CD14-positive monocyte (primary cell): ENCODE data around the gene CCNH. TPM values are rescaled to one million over a fixed set of nuclear protein-coding genes. Genes with fewer than 3 reads are reported as not detected.

ENCODE experiments used
- DNase-seq, 3 donors: peaks; one replicate each; pipeline ENCODE4 v3.0.0-alpha.2; 2011 to 2022
- H2AFZ ChIP-seq: 2 replicates; pipeline ENCODE4 v1.6.0; 2012; ENCODE audit warnings: mild to moderate bottlenecking, low read depth, low read length, inconsistent platforms; ENCODE audit not compliant: insufficient read depth, poor library complexity, severe bottlenecking
- H3K27ac ChIP-seq, 2 donors: 1 replicate in 1 of 2; 2 replicates in 1 of 2; pipeline ENCODE4 v1.5.1; 2012 to 2013; ENCODE audit warnings: low read length in 2 of 2, control low read depth in 1 of 2, inconsistent platforms in 1 of 2, low read depth in 1 of 2, mild to moderate bottlenecking in 1 of 2
- H3K27me3 ChIP-seq, 2 donors: one replicate each; pipeline versions ENCODE4 v1.6.0 to v1.6.1; 2011 to 2013; ENCODE audit warnings: low read length in 2 of 2; ENCODE audit not compliant: control insufficient read depth in 2 of 2, insufficient read depth in 2 of 2
- H3K36me3 ChIP-seq, 2 donors: replicated peaks in 1 of 2; 1 replicate in 1 of 2; 2 replicates in 1 of 2; pipeline versions ENCODE4 v1.5.1 to v1.6.1; 2012 to 2013; ENCODE audit warnings: low read length in 2 of 2, control low read depth in 1 of 2, inconsistent platforms in 1 of 2, mild to moderate bottlenecking in 1 of 2; ENCODE audit not compliant: insufficient read depth in 2 of 2, control insufficient read depth in 1 of 2
- H3K4me1 ChIP-seq, 2 donors: 1 replicate in 1 of 2; 2 replicates in 1 of 2; pipeline versions ENCODE4 v1.5.1 to v1.6.1; 2012 to 2013; ENCODE audit warnings: low read length in 2 of 2, control low read depth in 1 of 2, inconsistent platforms in 1 of 2, mild to moderate bottlenecking in 1 of 2, moderate library complexity in 1 of 2; ENCODE audit not compliant: insufficient read depth in 2 of 2, control insufficient read depth in 1 of 2
- H3K4me2 ChIP-seq: replicated peaks from 2 replicates; pipeline ENCODE3; 2012; ENCODE audit warnings: low read length, moderate library complexity, mild to moderate bottlenecking; ENCODE audit not compliant: poor library complexity, severe bottlenecking; ENCODE audit errors: extremely low read depth
- H3K4me3 ChIP-seq, 3 experiments: fragments of 200-600 bp in 1 of 3; sonication (generic) in 1 of 3; replicated peaks in 1 of 3; 1 replicate in 2 of 3; 2 replicates in 1 of 3; pipeline ENCODE4 v1.5.1; 2011 to 2013; ENCODE audit warnings: low read length in 3 of 3, mild to moderate bottlenecking in 3 of 3, control low read depth in 2 of 3, low read depth in 2 of 3, inconsistent platforms in 1 of 3, moderate library complexity in 1 of 3
- H3K79me2 ChIP-seq: 2 replicates; pipeline ENCODE4 v1.6.0; 2012; ENCODE audit warnings: mild to moderate bottlenecking, control low read depth, inconsistent platforms, low read length, moderate library complexity; ENCODE audit not compliant: insufficient read depth
- H3K9ac ChIP-seq: 2 replicates; pipeline ENCODE4 v1.6.0; 2017; ENCODE audit warnings: low read length, mild to moderate bottlenecking; ENCODE audit not compliant: insufficient read depth, poor library complexity, severe bottlenecking
- H3K9me3 ChIP-seq, 2 donors: replicated peaks in 1 of 2; 1 replicate in 1 of 2; 2 replicates in 1 of 2; pipeline versions ENCODE4 v1.5.1 to v1.6.1; 2012 to 2013; ENCODE audit warnings: low read length in 2 of 2, control low read depth in 1 of 2; ENCODE audit not compliant: control insufficient read depth in 1 of 2, insufficient read depth in 1 of 2
- H4K20me1 ChIP-seq: 2 replicates; pipeline ENCODE4 v1.6.0; 2012; ENCODE audit warnings: mild to moderate bottlenecking, low read length, control low read depth, moderate library complexity; ENCODE audit not compliant: insufficient read depth
- H3K27ac Mint-ChIP-seq, 7 donors: one replicate each; pipeline ENCODE4 v1.8.0; 2020; ENCODE audit warnings: mild to moderate bottlenecking in 7 of 7, mixed read lengths in 7 of 7, moderate library complexity in 6 of 7, inconsistent platforms in 2 of 7
- H3K27me3 Mint-ChIP-seq, 3 donors: one replicate each; pipeline ENCODE4 v1.8.0; 2021 to 2022; ENCODE audit warnings: low read depth in 3 of 3, mild to moderate bottlenecking in 3 of 3, mixed read lengths in 3 of 3, moderate library complexity in 3 of 3, inconsistent platforms in 1 of 3
- H3K36me3 Mint-ChIP-seq, 2 donors: one replicate each; pipeline ENCODE4 v1.8.0; 2020; ENCODE audit warnings: mixed read lengths in 2 of 2, inconsistent platforms in 1 of 2, mild to moderate bottlenecking in 1 of 2
- H3K4me1 Mint-ChIP-seq: one replicate; pipeline ENCODE4 v1.8.0; 2020; ENCODE audit warnings: mild to moderate bottlenecking, mixed read lengths
- H3K4me3 Mint-ChIP-seq, 2 donors: one replicate each; pipeline ENCODE4 v1.8.0; 2020; ENCODE audit warnings: mild to moderate bottlenecking in 2 of 2, mixed read lengths in 2 of 2, moderate library complexity in 1 of 2
- H3K9me3 Mint-ChIP-seq, 7 donors: one replicate each; pipeline ENCODE4 v1.8.0; 2020 to 2022; ENCODE audit warnings: mixed read lengths in 7 of 7, mild to moderate bottlenecking in 6 of 7, moderate library complexity in 6 of 7, inconsistent platforms in 2 of 7
- WGBS: methylation state at CpG from one replicate; pipeline ENCODE4 v1.1.5; 2013; ENCODE audit warnings: missing lambda C conversion rate; ENCODE audit not compliant: insufficient coverage; 5-methylcytosine and 5-hydroxymethylcytosine counted together
- intact Hi-C, 2 donors: fragments of 100-400 bp; cut with micrococcal nuclease; formaldehyde crosslinking; loops; one replicate each; pipeline versions ENCODE4 v1.15.0 to v1.15.1; 2023
- polyA plus RNA-seq, 3 donors: library from polyadenylated mRNA; depleted of rRNA in 1 of 3; unstranded in 2 of 3; stranded (reverse) in 1 of 3; fragments of 300-500 nt in 2 of 3; fragments of >200 nt in 1 of 3; fragmentation: Illumina TruSeq in 2 of 3; gene quantifications; 1 replicate in 2 of 3; 2 replicates in 1 of 3; pipeline ENCODE4 v1.2.3, GENCODE V29; 2012 to 2021
- TF ChIP-seq, protein P1 (sequence below): fragments of 200-600 bp; IDR thresholded peaks from one replicate; pipeline ENCODE4 v1.8.0; 2022; ENCODE audit warnings: antibody characterized with exemption, mild to moderate bottlenecking

CCNH gene
- polyA plus RNA-seq, 3 donors = 60.3 to 64.0 (median 62.1) TPM

GRCh38 chr5:87432460-87432859 lies 19.7 kb upstream of the CCNH start:
- no peaks in the 10 kb centered on the region for H3K4me1 ChIP-seq
- H3K9me3 ChIP-seq = no peaks in the 10 kb centered on the region
- no peaks in the 10 kb centered on the region for H3K27me3 ChIP-seq
- Mint-ChIP-seq H3K27ac (no peak overlapping the region), H3K4me1 (no peaks in the 10 kb centered on the region), H3K36me3 (no peaks in the 10 kb centered on the region), H3K4me3 (no peak overlapping the region), H3K9me3 (peaks cover 0 to 2% (median 0%) of the 10 kb centered on the region in 7 donors), H3K27me3 (peaks cover 0 to 1% (median 0%) of the 10 kb centered on the region in 3 donors)
- no peaks in the 10 kb centered on the region for H4K20me1 ChIP-seq
- H3K36me3 ChIP-seq = no peaks in the 10 kb centered on the region
- H2AFZ ChIP-seq = no peak overlapping the region
- no peak overlapping the region for H3K9ac ChIP-seq
- no peak overlapping the region for H3K27ac ChIP-seq
- WGBS = no CpG with 5 or more reads among the region's 2 CpGs
- H3K4me2 ChIP-seq = no peak overlapping the region
- TF ChIP-seq, protein P1, sequence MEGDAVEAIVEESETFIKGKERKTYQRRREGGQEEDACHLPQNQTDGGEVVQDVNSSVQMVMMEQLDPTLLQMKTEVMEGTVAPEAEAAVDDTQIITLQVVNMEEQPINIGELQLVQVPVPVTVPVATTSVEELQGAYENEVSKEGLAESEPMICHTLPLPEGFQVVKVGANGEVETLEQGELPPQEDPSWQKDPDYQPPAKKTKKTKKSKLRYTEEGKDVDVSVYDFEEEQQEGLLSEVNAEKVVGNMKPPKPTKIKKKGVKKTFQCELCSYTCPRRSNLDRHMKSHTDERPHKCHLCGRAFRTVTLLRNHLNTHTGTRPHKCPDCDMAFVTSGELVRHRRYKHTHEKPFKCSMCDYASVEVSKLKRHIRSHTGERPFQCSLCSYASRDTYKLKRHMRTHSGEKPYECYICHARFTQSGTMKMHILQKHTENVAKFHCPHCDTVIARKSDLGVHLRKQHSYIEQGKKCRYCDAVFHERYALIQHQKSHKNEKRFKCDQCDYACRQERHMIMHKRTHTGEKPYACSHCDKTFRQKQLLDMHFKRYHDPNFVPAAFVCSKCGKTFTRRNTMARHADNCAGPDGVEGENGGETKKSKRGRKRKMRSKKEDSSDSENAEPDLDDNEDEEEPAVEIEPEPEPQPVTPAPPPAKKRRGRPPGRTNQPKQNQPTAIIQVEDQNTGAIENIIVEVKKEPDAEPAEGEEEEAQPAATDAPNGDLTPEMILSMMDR = no peak
- no peak overlapping the region for H3K4me3 ChIP-seq
- intact Hi-C loops = no loop called here
- H3K79me2 ChIP-seq = no peaks in the 10 kb centered on the region
- no peak for DNase-seq

DNA sequence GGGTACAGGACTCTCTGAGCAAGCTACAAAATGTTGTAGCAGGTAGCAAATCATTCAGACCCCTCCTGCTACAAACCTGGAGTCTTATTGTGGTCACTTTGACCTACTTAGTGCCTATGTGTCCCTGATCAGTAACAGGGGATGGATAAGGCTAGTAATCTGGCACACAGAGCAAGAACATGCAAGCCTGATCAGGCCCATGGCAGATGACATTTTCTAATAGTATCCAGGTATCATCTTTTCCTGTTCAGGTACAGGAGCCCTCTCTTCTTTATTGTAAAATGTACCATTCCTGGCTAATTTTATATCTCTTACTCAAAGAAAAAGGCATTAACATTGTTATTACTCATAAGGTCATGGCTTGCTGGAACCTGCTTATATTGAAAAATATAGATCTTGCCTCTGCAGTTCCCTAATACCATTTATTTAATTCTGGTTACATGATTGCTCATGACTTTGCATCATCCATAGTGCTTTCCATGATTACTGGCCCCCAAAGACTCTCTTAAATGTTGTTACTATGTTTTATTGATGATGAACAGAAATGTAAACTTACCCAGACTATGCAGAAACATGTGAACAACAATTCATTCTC lies 18.2 kb upstream of the CCNH start:
- H3K4me3 ChIP-seq = no peak overlapping the region
- no peaks in the 10 kb centered on the region for H3K79me2 ChIP-seq
- H3K4me2 ChIP-seq = no peak overlapping the region
- no peaks in the 10 kb centered on the region for H4K20me1 ChIP-seq
- H3K27me3 ChIP-seq = no peaks in the 10 kb centered on the region
- H3K36me3 Mint-ChIP-seq = no peaks in the 10 kb centered on the region
- H3K4me3 Mint-ChIP-seq = no peak overlapping the region
- H3K36me3 ChIP-seq = no peaks in the 10 kb centered on the region
- H3K4me1 ChIP-seq = no peaks in the 10 kb centered on the region
- peaks cover 0 to 3% (median 0%) of the 10 kb centered on the region in 7 donors for H3K9me3 Mint-ChIP-seq
- no peak overlapping the region for H3K27ac ChIP-seq
- H3K27ac Mint-ChIP-seq = no peak overlapping the region
- no peak overlapping the region for H2AFZ ChIP-seq
- no peaks in the 10 kb centered on the region for H3K4me1 Mint-ChIP-seq
- TF ChIP-seq, protein P1 = no peak
- no peak for DNase-seq
- H3K9ac ChIP-seq = no peak overlapping the region
- intact Hi-C loops = no loop called here
- peaks cover 0 to 2% (median 0%) of the 10 kb centered on the region in 3 donors for H3K27me3 Mint-ChIP-seq
- no peaks in the 10 kb centered on the region for H3K9me3 ChIP-seq
